Chondrocyte (in vitro differentiated cells): Measurements from ENCODE around the gene GRAMD1C. TPM values are rescaled to one million over a fixed set of nuclear protein-coding genes. Genes with fewer than 3 reads are reported as not detected.
A peak's percentile ranks its signal among the peaks of the same experiment; 100 is the strongest.

Experiments used
- DNase-seq: peaks from one replicate; pipeline ENCODE4 v3.0.0; 2021; ENCODE audit warnings: mixed read lengths, low spot score
- H3K27ac Mint-ChIP-seq: one replicate; pipeline ENCODE4 v1.8.0; 2021; ENCODE audit warnings: mild to moderate bottlenecking, moderate library complexity, mixed read lengths; ENCODE audit not compliant: unreplicated experiment
- H3K27me3 Mint-ChIP-seq: 2 replicates; pipeline ENCODE4 v1.8.0; 2021; ENCODE audit warnings: low read depth, mixed read lengths
- H3K36me3 Mint-ChIP-seq: 2 replicates; pipeline ENCODE4 v1.8.0; 2021; ENCODE audit warnings: low read depth, mixed read lengths
- H3K4me1 Mint-ChIP-seq: 2 replicates; pipeline ENCODE4 v1.8.0; 2021; ENCODE audit warnings: low read depth, mild to moderate bottlenecking, mixed read lengths
- H3K4me3 Mint-ChIP-seq: one replicate; pipeline ENCODE4 v1.8.0; 2021; ENCODE audit warnings: mild to moderate bottlenecking, moderate library complexity, mixed read lengths; ENCODE audit not compliant: unreplicated experiment
- H3K9me3 Mint-ChIP-seq: 2 replicates; pipeline ENCODE4 v1.8.0; 2021; ENCODE audit warnings: low read depth, mixed read lengths
- total RNA-seq: library from RNA; stranded (reverse); gene quantifications from 3 replicates; pipeline ENCODE4 v1.2.1, GENCODE V29; 2021
- TF ChIP-seq, protein P1 (sequence below): fragments of 200-600 bp; sonication (generic); IDR thresholded peaks from 2 replicates; pipeline ENCODE4 v1.5.0; 2021; ENCODE audit warnings: antibody characterized with exemption, mild to moderate bottlenecking, moderate library complexity

The GRAMD1C gene
- total RNA-seq, 1 donor from 2014 or later = 1.6 TPM

DNA sequence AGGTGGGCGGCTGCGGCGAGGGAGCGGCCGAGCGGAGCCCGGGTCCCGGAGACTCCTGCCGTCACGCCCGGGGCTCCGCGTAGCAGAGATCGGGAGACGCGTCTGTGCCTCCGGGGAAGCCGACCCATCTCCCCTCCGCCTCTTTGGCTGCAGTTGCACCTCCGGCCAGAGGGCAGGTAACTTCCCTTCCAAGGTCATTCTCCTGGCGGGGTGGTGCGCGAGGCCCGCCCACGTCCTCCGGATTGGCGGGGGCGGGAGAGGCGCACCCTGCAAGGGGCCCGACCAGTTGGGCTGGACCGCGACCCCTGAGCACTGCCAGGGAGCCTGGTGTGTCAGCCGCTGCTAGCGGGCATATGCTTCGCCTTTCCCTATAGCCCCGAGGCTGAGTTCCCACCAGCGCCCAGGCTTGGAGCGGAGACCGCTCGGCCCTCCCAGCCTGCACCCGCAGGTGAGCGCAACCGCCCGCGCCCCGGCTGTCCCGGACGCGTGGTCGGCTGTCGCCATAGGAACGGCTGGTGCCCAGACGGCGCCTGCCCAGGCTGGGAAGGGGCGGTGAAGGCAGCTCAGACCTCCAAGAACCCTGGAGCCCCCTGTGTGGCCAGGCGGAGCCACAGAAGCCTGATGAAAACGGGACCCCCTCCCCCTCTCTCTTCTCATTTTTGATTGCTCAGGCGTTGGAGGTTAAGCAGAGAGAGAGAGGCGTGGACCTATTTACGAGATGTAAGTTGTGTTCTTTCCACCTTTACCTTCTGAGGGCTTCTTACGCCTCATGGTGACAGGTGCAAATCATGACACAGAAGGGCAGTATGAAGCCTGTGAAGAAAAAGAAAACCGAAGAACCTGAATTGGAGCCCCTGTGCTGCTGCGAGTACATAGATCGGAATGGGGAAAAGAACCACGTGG, 109.7 kb downstream of the GRAMD1C start:
- TF ChIP-seq, protein P1, sequence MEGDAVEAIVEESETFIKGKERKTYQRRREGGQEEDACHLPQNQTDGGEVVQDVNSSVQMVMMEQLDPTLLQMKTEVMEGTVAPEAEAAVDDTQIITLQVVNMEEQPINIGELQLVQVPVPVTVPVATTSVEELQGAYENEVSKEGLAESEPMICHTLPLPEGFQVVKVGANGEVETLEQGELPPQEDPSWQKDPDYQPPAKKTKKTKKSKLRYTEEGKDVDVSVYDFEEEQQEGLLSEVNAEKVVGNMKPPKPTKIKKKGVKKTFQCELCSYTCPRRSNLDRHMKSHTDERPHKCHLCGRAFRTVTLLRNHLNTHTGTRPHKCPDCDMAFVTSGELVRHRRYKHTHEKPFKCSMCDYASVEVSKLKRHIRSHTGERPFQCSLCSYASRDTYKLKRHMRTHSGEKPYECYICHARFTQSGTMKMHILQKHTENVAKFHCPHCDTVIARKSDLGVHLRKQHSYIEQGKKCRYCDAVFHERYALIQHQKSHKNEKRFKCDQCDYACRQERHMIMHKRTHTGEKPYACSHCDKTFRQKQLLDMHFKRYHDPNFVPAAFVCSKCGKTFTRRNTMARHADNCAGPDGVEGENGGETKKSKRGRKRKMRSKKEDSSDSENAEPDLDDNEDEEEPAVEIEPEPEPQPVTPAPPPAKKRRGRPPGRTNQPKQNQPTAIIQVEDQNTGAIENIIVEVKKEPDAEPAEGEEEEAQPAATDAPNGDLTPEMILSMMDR = no peak
- Mint-ChIP-seq H3K9me3 (peaks cover 3% of the 10 kb centered on the region), H3K27ac (no peak overlapping the region), H3K4me1 (peaks cover 7% of the 10 kb centered on the region), H3K4me3 (peak overlapping the region; percentile 47), H3K36me3 (peaks cover 1% of the 10 kb centered on the region), H3K27me3 (peaks cover 54% of the 10 kb centered on the region)
- no peak for DNase-seq

DNA sequence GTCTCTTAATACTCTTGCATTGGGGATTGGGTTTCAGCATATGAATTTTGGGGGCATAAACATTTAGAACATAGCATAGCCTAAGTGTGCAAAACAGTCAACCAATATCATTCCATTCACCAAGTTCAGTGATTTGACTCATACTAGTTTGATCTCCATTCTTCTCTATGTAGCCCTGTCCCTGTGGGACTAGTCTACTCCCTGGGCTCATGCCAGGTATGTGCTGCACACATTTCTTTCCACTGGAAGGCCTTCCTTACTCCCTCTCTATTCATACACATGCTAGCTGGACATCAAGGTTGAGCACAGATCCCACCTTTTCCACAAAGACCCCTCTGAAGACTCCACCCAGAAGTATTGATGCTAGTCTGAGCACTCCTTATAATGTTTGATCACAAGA, 114.3 kb downstream of the GRAMD1C start:
- Mint-ChIP-seq H3K9me3 (peaks cover 3% of the 10 kb centered on the region), H3K4me1 (peaks cover 4% of the 10 kb centered on the region), H3K27me3 (peaks cover 50% of the 10 kb centered on the region), H3K4me3 (no peak overlapping the region), H3K27ac (no peak overlapping the region), H3K36me3 (no peaks in the 10 kb centered on the region)
- TF ChIP-seq, protein P1 = no peak
- no peak for DNase-seq

DNA sequence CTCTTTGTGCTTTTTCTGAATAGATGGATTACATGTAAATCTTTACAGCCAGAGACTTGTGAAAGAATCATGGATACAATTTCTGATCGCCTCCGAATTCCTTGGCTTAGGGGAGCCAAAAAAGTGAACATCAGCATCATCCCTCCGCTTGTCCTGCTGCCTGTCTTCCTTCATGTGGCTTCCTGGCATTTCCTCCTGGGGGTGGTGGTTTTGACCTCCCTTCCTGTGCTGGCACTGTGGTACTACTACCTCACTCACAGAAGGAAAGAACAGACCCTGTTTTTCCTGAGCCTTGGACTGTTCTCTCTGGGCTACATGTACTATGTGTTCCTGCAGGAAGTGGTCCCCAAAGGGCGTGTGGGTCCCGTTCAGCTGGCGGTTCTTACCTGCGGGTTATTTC, 115.1 kb downstream of the GRAMD1C start:
- DNase-seq = no peak
- Mint-ChIP-seq H3K4me1 (peaks cover 2% of the 10 kb centered on the region), H3K27ac (no peak overlapping the region), H3K4me3 (no peak overlapping the region), H3K36me3 (no peaks in the 10 kb centered on the region), H3K27me3 (peaks cover 53% of the 10 kb centered on the region), H3K9me3 (peaks cover 3% of the 10 kb centered on the region)
- TF ChIP-seq, protein P1 = no peak

DNA sequence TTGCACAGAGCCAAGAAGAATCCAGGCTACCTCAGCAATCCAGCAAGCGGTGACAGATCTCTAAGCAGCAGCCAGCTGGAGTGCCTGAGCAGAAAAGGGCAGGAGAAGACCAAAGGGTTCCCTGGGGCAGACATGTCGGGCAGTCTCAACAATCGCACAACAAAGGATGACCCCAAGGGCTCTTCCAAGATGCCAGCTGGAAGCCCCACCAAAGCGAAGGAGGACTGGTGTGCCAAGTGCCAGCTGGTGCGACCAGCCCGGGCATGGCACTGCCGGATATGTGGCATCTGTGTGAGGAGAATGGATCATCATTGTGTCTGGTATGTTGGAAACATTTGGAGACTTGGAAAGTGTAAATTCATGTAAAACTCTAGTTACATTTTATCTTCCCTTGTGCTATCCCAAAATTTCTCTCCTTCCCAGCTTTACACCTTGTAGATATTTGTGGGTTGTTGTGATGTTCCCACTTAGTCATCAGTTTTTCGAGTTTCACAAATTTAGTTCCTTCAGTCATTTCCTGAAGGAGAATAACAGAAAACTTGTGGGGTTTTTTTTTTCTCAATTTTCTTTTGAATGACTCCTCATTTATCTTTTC, 115.6 kb downstream of the GRAMD1C start:
- H3K36me3 Mint-ChIP-seq = no peaks in the 10 kb centered on the region
- H3K4me3 Mint-ChIP-seq = no peak overlapping the region
- peaks cover 53% of the 10 kb centered on the region for H3K27me3 Mint-ChIP-seq
- no peak for DNase-seq
- peaks cover 3% of the 10 kb centered on the region for H3K9me3 Mint-ChIP-seq
- no peaks in the 10 kb centered on the region for H3K4me1 Mint-ChIP-seq
- H3K27ac Mint-ChIP-seq = no peak overlapping the region
- TF ChIP-seq, protein P1 = no peak

DNA sequence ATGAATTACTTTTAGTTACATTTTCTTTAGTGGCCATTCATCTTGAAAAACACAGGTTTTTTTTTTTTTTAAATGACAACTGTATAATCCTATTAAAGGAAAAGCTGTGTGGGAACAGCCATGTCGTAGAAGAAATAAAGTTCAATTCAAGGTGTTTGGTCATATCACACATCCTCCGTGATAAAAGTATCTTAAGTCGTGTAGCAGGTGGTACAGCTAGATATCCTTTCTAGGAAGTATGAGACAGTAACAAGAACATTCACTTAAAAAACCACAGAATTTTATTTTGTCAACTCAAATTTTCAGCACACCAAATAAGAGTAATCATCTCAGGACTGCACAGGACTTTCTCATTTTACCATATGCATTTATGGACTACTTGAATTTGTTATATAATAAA, 125.3 kb downstream of the GRAMD1C start:
- Mint-ChIP-seq H3K4me1 (no peaks in the 10 kb centered on the region), H3K27ac (no peak overlapping the region), H3K9me3 (peaks cover 10% of the 10 kb centered on the region), H3K27me3 (peaks cover 11% of the 10 kb centered on the region), H3K36me3 (no peaks in the 10 kb centered on the region), H3K4me3 (no peak overlapping the region)
- TF ChIP-seq, protein P1 = no peak
- DNase-seq = no peak
